NCI-H69 (cell line): ENCODE results near the gene CCDC30.
"Not testable (repeated sequence)": the region's sequence is repeated elsewhere in the genome, so short reads cannot be mapped to it uniquely, and the experiment has no call there.

Experiments used
- DNase-seq: peaks from one replicate; lab custom pipeline; 2025; lab: John Stamatoyannopoulos, UW

Gene CCDC30

DNA sequence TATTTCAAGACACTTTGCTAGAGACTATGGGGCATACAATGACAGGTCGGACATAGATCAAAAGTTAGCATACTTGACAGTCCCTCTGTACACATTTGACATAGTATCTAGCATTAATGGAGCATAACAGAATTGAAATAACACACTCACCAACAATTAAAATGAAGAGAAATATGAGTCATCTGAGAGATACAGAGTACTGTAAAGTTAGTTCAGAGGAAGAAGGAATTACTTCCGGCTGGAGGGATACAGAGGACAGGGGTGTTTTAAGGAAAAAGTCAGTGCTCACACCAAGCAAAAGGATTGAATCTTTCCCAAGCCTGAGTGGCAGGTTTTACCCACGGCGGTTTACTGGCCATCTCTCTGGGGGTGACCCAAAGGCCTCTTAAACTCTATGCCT is 9.7 kb upstream of the CCDC30 start:
- DNase-seq, result no peak

DNA sequence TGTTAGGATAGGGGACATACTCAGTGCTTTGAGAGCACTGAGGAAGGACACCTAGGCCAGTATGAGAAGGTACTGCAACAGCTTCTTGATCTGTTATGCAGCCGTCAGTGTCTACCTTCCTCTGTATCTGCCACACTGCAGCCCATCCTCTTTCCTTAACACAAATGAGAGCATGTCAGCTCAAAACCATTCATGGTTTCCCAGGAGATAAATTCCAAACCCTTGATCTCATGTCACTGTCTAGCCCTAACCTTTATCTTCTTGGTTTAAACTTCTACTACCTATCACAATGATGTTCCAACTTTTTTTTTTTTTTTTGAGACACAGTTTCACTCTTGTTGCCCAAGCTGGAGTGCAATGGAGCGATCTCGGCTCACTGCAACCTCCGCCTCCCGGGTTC is 8.7 kb upstream of the CCDC30 start:
- DNase-seq, result no peak

DNA sequence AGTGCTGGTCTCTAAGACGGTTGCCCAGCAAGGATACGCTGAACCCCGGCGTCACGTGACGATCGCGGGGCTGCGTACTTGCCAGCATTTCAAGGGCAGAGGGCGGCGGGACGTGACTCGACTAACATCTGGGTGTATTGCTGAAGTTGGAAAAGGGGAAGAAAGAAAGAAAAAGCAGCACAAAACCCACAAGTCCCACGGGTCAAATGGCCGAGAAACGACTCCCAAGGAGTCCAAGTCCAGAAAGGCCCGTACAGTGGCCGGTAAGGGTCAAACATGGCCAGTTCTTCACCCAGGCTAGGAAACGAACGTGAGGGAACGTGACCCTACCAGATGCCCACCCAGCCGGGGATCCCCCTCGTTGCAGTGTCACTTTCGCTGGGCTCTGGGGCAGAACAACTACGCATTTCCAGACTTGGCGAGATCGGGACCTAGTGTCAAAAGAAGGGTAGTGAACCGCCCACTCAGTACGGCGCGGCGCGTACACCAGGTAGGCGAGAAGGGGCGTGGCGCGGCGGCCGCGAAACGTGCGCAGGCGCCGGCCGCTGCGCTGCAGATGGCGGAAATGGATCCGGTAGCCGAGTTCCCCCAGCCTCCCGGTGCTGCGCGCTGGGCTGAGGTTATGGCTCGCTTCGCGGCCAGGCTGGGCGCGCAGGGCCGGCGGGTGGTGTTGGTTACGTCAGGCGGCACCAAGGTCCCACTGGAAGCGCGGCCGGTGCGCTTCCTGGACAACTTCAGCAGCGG is 6.9 kb upstream of the CCDC30 start, which contains the start of the genes PPCS and ZMYND12:
Gene PPCS (plus strand): TSS at position 534 of the 744 bp plus-strand sequence. CDS start 23 bp downstream, at position 557.
Gene ZMYND12 (minus strand): TSS at position 13 of the 744 bp plus-strand sequence. CDS start 25 bp downstream, outside the sequence.
- peak; percentile 90 for DNase-seq

DNA sequence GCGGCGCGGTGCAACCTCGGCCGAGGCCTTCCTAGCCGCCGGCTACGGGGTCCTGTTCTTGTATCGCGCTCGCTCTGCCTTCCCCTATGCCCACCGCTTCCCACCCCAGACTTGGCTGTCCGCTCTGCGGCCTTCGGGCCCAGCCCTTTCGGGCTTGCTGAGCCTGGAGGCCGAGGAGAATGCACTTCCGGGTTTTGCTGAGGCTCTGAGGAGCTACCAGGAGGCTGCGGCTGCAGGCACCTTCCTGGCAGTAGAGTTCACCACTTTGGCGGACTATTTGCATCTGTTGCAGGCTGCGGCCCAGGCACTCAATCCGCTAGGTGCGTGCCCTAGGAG is 6.4 kb upstream of the CCDC30 start:
- DNase-seq, result peak; percentile 75

DNA sequence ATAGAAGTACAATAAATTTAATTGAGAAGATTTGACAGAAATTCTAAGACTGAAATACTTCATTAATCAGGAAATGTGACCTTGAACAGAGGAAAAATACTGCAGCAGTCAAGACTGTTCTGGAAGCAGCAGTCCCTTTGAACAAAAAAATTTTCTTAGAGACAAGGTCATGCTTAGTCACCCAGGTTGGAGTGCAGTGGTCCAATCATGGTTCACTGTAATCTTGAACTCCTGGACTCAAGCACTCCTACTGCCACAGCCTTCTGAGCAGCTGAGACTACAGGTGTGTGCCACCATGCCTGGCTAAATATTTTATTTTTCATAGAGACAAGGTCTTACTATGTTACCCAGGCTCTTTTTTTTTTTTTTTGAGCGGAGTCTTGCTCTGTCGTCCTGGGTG is 1.9 kb upstream of the CCDC30 start:
- no peak for DNase-seq

DNA sequence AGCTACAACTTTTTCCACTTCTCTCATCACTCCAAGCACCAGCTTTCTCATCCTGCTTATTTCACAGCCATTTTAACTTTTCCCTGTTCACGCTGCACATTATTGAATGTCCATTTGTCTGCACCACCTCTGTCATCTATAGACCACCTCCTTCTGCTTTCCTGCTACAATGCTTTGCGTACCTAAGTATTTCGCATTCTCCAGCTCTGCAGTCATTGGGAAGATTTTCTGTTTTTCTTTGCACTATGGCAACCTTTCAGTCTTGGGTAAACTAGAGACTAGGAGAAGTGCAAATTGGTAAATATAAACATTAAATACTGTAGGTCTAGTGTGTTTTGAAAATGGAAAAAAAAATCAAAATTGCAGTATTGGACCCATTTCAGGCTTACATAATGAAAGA is 835 bp downstream of the CCDC30 start:
- DNase-seq, result peak; percentile 47

DNA sequence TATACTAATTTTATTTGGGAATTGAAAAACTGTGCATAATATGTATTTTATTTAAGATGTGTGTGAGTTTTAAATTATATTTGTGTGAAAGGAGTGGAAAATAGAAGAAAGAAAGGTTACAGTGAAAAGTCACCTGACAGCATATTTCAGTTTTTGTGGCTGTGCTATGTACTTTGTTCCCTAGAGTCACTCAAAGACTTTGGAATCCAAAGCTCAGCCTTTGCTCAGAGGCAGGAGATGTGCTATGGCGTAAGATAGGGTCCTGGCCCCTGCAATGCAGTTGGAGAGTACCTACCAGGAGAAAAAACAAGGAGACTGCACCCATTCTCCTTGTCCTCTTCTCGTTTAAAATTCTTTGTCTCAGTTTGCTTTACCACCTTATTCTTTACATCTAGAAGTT is 2.9 kb downstream of the CCDC30 start:
- DNase-seq, result no peak

DNA sequence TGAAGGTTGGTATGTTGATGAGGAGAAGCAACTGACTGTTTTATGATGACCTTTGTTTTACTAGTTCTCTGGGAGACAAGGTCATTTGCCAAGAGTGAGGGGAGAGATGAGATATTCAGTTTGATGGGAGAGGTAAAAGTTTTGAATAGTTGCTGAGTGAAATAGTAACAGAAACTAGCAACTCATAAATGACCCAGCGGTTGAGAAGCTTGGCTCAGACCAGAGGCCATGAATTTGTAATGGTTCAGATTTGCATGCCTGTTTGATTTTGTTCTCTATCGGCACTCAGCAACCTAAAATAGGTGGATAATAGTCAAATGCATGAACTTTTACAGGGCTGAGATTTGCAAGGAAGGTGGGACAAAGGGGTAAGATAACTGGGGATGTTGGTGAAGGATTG is 6.6 kb downstream of the CCDC30 start:
- no peak for DNase-seq

DNA sequence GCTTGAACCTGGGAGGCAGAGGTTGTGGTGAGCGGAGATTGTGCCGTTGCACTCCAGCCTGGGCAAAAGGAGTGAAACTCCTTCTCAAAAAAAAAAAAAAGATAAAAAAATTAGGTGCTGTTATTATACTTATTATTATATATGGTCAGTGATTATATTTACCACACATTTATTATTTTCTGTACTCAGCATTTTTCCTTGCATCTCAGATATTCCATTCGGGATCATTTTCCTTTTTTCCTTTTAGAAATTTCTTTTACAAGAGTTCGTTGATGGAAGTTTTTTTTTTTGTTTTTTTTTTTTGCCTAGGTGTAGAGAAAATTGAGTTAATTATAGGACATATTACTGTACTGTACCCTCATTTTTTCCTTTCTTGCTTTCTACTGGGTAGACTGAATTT is 13.5 kb downstream of the CCDC30 start:
- DNase-seq, result no peak

DNA sequence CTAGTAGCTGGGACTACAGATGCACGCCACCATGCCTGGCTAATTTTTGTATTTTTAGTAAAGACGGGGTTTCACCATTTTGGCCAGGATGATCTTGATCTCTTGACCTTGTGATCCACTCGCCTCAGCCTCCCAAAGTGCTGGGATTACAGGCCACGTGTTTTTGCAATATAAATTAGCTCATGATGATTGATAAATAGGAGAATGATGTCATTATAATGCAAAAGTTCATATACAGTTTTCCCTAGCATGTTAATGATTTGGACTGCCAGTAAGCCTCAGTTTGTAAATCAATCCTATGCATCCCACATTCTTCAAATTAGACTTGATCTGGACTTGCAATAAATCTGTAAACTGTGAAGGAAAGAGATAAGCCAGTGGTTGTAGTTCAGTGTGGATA is 14.3 kb downstream of the CCDC30 start:
- DNase-seq, result not testable (repeated sequence)

DNA sequence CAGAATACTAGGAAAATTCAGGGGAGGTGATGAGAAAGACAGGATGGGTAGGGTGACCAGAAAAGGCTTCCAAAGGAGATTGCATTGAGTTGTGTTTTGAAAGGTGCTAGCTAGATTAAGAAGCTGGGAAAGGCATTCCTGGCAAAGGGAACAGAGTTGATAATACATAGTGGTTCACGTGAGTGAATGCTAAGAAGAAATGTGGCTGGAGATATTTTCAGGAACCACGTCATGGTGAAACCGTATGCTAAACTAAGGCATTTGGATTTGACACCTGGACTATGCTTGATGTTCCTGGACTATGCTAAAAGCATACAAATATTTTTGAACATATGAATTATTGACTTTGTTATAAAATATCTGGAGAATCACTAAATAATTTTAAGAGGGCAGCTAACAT is 14.7 kb downstream of the CCDC30 start:
- no peak for DNase-seq

DNA sequence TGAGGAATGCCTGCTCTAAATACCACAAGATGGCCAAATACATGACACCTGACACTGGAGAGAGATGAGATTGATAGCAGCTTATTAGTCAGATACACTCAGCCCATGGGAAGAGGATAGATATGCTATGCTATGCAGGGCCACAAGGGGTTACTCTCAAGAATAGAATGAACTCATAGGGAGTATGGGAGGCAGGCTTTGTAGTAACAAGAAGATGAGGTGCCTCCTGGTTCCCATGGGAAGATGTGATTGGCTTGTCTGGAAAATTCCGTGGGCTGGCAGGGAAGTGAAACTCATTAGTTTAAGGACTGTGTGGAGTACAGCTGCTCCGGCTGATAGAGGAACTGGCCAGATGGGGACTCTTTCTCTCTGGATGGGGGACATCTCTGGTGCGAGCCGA is 16.5 kb downstream of the CCDC30 start:
- DNase-seq, result peak; percentile 35

DNA sequence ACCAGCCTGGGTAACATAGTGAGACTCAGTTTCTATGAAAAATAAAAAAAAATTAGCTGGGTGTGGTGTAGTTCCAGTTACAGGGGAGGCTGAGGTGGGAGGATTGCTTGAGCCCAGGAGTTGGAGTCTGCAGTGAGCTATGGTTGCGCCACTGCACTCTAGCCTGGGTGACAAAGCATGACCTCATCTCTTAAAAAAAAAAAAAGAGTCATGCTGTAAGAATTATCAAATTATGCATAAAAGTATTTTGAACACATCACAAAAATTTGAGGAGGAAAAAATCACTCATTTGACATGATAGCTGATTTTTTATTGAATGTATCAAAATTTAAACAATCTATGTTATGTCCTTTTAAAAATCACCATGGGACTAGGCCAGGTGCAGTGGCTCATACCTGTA is 17.8 kb downstream of the CCDC30 start:
- DNase-seq, result no peak

DNA sequence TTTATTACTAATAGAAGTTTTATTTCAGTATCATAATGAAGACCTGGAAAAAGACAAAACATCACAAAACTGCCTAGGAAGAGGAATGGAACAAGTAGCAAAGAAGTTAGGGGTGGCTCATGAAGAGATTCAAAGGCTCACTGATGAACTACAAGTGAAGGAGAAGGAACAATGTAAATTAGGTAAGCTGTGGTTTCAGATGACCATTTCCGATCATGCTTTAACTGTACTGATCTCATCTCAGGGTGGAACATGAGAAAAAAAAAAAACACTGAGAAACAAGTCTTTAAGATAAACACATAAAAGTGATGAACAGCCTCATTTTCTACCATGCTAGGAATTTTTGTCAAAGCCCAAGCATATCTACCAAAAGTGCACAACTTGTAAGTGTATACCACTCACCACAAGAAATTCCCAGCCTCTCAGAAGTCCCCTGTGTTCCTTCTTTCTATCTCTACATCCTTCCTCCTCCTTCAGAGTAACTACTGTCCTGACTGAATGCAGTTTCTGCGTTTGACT is 19.6 kb downstream of the CCDC30 start:
- DNase-seq, result no peak

DNA sequence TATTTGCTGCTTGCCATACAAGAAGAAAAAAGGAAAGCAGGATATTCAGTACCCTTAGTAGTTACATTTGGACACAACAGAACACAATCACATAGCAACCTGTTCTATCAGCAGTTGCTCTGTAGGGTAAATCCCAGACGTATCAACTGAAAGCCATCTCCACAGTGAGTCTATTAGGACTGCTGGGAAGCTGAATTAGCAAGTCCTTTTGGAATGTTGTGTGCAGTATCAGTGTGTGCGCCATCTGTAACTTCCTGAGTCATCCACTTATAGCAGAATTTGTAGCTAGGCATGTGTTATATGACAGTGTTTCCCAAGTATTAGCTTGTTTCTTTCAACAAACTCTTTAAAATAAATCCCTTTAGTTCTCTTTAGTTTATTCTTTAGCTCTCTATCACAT is 21.3 kb downstream of the CCDC30 start:
- DNase-seq, result no peak

DNA sequence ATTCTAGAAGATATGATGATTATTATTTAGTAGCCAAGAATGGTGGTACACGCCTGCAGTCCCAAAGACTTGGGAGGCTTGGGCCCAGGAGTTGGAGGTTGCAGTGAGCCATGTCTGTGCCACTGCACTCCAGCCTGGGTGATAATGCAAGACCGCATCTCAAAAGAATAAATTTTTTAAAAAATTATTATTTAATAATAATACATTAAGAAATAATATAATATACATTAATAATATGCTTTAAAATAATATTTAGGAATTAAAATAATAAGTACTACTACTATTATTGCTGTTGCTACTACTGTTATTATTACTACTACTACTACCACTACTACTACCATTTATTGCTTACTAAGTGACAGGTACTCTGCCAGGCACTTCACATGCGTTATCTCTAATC is 27.2 kb downstream of the CCDC30 start:
- no peak for DNase-seq

DNA sequence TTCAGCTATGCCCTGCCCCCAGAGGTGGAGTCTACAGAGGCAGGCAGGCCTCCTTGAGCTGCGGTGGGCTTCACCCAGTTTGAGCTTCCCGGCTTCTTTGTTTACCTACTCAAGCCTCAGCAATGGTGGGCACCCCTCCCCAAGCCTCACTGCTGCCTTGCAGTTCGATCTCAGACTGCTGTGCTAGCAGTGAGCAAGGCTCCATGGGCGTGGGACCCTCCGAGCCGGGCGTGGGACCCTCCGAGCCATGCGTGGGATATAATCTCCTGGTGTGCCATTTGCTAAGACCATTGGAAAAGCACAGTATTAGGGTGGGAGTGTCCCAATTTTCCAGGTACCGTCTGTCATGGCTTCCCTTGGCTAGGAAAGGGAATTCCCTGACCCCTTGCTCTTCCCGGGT is 38.9 kb downstream of the CCDC30 start:
- not testable (repeated sequence) for DNase-seq

DNA sequence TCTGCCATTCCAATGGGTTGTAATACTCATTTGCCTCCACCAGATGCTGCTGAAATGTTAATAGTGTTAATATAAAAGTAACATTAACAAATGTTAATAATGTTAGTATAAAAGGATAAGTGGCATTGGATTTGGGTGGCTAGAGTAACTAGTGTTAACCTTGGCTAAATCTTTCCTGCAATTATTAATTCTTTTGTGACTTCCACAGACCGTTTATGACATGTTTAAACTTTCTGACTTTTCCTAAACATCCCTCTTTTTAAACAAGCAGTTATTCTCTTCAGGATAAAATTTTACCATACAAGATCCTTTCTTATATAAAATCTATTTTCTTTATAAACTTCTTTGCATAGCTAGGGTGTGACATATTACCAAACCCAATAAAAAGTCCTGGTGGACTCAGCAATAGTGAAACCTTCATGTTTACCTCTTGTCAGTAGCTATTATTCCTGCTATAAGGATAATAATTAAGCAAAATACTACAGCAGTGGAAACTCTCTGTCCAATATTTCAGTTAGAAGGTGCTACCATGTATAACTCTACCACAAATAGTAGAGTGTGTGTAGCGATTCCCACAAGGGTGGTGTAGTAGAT is 41.5 kb downstream of the CCDC30 start:
- no peak for DNase-seq

DNA sequence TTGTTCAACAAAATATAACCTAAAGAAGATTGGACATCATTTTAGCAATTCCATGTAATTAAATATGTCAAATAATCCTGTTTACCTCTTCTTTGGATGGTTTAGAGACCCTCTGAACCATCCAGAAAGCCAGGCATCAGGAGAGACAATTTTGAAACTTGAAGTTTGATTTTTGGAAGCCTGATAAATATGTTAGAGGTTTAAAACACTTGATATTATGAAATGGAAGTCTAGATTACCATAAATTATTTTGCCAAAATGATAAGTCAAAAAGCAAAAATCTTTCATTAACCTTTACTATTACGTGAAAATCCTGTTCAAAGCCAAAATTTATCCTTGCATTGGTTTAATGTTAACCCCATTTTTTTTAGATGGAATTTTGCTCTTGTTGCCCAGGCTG is 43.5 kb downstream of the CCDC30 start:
- no peak for DNase-seq

DNA sequence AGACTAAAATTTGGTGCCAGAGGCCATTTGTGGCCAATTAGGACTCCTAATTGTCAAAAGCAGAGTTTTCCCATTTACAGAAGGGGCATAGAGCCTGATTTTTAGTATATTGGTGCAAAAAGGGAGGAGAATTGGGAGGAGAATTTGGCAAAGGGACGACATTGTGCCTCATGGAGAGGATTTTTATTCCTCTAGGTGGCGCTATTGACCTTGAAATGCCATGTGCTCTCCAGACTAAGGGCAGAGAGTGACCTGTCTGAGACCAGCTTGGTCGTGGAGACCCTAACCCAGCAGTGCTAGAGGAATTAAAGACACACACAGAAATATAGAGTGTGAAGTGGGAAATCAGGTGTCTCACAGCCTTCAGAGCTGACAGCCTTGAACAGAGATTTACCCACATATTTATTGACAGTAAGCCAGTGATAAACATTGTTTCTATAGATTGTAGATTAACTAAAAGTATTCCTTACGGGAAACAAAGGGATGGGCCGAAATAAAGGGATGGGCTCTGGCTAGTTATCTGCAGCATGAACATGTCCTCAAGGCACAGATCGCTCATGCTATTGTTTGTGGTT is 48.6 kb downstream of the CCDC30 start:
- DNase-seq, result peak; percentile 10

DNA sequence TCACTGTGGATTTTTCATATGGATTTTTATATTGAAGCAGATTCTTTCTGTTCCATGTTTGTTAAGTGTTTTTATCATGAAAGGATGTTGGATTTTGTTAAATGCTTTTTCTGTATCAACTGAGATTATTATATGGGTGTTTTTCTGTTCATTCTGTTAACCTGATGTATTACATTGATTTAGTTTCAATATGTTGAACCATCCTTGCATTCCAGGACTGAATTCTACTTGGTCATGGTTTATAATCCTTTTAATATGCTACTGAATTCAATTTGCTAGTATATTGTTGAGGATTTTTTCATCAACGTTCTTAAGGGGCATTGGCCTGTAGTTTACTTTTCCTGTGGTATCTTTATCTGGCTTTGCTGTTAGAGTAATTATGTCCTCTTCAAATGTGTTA is 55.8 kb downstream of the CCDC30 start:
- DNase-seq, result no peak

DNA sequence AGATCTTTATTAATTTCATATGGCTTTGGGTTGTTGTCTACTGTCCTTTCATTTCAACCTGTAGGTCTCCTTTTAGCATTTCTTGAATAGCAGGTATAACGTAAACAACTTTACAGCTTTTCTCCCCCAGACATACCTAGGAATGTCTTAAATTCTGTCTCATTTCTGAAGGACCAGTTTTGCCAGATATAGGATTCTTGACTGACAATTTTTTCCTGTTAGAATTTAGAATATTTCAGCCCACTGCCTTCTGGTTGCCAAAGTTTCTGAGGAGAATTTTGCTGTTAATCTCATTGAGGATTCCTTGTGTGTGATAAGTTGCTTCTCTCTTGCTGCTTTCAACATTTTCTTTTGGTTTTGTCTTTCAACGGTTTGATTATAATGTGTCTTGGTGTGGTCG is 60.1 kb downstream of the CCDC30 start:
- no peak for DNase-seq

DNA sequence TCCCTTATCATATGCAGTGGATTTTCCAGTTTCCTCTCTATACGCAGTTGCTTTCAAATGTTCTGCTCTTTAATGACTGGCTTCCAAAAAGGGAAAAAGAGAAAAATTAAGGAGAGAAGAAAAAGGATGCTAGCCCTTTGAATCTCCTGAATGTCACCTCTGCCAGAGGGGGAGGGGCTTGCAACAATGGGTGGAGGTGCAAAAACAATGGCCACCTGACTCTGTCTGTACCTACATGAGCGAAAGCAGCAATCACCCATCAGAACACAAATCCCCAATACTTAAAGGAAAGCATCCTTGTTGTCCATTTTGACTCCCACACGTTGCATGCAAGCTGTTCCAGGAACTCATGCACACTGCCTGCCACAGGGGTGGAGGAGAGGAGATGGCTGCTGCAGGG is 61.2 kb downstream of the CCDC30 start:
- DNase-seq, result no peak
